CD4-positive, alpha-beta T cell treated with Interleukin-6 for 4 hours (primary cell): ENCODE data around the gene ZFP69.
"Not testable (repeated sequence)": the region's sequence is repeated elsewhere in the genome, so short reads cannot be mapped to it uniquely, and the experiment has no call there.

Experiments
- DNase-seq: peaks from one replicate; pipeline ENCODE4 v3.0.0-alpha.2; 2020; ENCODE audit warnings: mixed read lengths

Gene ZFP69

GRCh38 chr1:40476924-40477677 is at the start of gene ZFP69:
Gene ZFP69 (plus strand): TSS chr1:40477290. CDS start chr1:40479362, 2,072 bp downstream.
- DNase-seq, result peak; percentile 83

GRCh38 chr1:40431385-40431784 is 45.7 kb upstream of the ZFP69 start:
- DNase-seq, result no peak

- DNase-seq, result no peak
These were observed 44.3 kb upstream of the ZFP69 start for GRCh38 chr1:40432644-40433390.

- no peak for DNase-seq
These were observed 41.6 kb upstream of the ZFP69 start for GRCh38 chr1:40435471-40435870.

- DNase-seq, result no peak
These were observed 41.2 kb upstream of the ZFP69 start for GRCh38 chr1:40435876-40436275.

- peak; percentile 45 for DNase-seq
These were observed 38.6 kb upstream of the ZFP69 start for GRCh38 chr1:40438391-40439015.

- no peak for DNase-seq
These were observed 37.8 kb upstream of the ZFP69 start for GRCh38 chr1:40439247-40439646.

GRCh38 chr1:40449684-40450494 is 27.2 kb upstream of the ZFP69 start, which contains the start of gene ZFP69B:
Gene ZFP69B (plus strand): TSS chr1:40450476. CDS start chr1:40450962, 486 bp downstream.
- peak; percentile 91 for DNase-seq

- DNase-seq, result peak; percentile 87
These were observed 26.4 kb upstream of the ZFP69 start for GRCh38 chr1:40450495-40451237.

GRCh38 chr1:40451238-40451585 is 25.9 kb upstream of the ZFP69 start:
- DNase-seq, result no peak

- DNase-seq, result no peak
These were observed 22.2 kb upstream of the ZFP69 start for GRCh38 chr1:40454873-40455272.

- no peak for DNase-seq
These were observed 14.0 kb upstream of the ZFP69 start for GRCh38 chr1:40462956-40463590.

- DNase-seq, result no peak
These were observed 7.8 kb upstream of the ZFP69 start for GRCh38 chr1:40469327-40469726.

- no peak for DNase-seq
These were observed 1.8 kb upstream of the ZFP69 start for GRCh38 chr1:40475268-40475667.

- DNase-seq, result peak; percentile 23
These were observed 576 bp downstream of the ZFP69 start for GRCh38 chr1:40477678-40478053.

GRCh38 chr1:40478276-40478675 is 1.2 kb downstream of the ZFP69 start:
- no peak for DNase-seq

- no peak for DNase-seq
These were observed 2.1 kb downstream of the ZFP69 start for GRCh38 chr1:40479156-40479555.

GRCh38 chr1:40495315-40495903 is 18.3 kb downstream of the ZFP69 start:
- DNase-seq, result no peak

- not testable (repeated sequence) for DNase-seq
These were observed 25.6 kb downstream of the ZFP69 start for GRCh38 chr1:40502651-40503050.

GRCh38 chr1:40507973-40508372 is 30.9 kb downstream of the ZFP69 start:
- no peak for DNase-seq
